Natural killer cell (primary cell): Measurements from ENCODE around the gene IL6ST. TPM values are rescaled to one million over a fixed set of nuclear protein-coding genes. Genes with fewer than 3 reads are reported as not detected.
"Not testable (repeated sequence)": the region's sequence is repeated elsewhere in the genome, so short reads cannot be mapped to it uniquely, and the experiment has no call there.

Experiments used
- ATAC-seq, 3 donors: fragments of 150-1000 bp in 2 of 3; fragments of 200-7000 bp in 1 of 3; cut with Tn5 transposase; 1 replicate in 1 of 3; 2 replicates in 2 of 3; pipeline ENCODE4 v1.10.0; 2021; ENCODE audit warnings: mild to moderate bottlenecking in 2 of 3, moderate library complexity in 2 of 3
- DNase-seq, 2 donors: peaks; one replicate each; pipeline versions ENCODE4 v3.0.0 to v3.0.0-alpha.2; 2013 to 2021; ENCODE audit warnings: mixed read lengths in 1 of 2
- H3K27ac ChIP-seq: one replicate; pipeline ENCODE4 v1.5.1; 2013; ENCODE audit warnings: mild to moderate bottlenecking, low read length
- H3K27me3 ChIP-seq: one replicate; pipeline ENCODE4 v1.6.1; 2013; ENCODE audit warnings: low read length; ENCODE audit not compliant: control insufficient read depth, insufficient read depth
- H3K36me3 ChIP-seq: one replicate; pipeline ENCODE4 v1.6.1; 2013; ENCODE audit warnings: low read length; ENCODE audit not compliant: control insufficient read depth, insufficient read depth
- H3K4me1 ChIP-seq: one replicate; pipeline ENCODE4 v1.6.1; 2013; ENCODE audit warnings: low read length; ENCODE audit not compliant: control insufficient read depth, insufficient read depth
- H3K4me3 ChIP-seq: one replicate; pipeline ENCODE4 v1.5.1; 2013; ENCODE audit warnings: low read length
- H3K9me3 ChIP-seq: one replicate; pipeline ENCODE4 v1.6.1; 2013; ENCODE audit warnings: low read length; ENCODE audit not compliant: control insufficient read depth, insufficient read depth
- H3K27ac Mint-ChIP-seq, 2 donors: one replicate each; pipeline ENCODE4 v1.8.0; 2022; ENCODE audit warnings: mild to moderate bottlenecking in 2 of 2, mixed read lengths in 2 of 2, moderate library complexity in 1 of 2
- H3K27me3 Mint-ChIP-seq, 2 donors: one replicate each; pipeline ENCODE4 v1.8.0; 2022; ENCODE audit warnings: low read depth in 2 of 2, mixed read lengths in 2 of 2
- H3K36me3 Mint-ChIP-seq: one replicate; pipeline ENCODE4 v1.8.0; 2022; ENCODE audit warnings: mixed read lengths
- H3K4me1 Mint-ChIP-seq, 2 donors: one replicate each; pipeline ENCODE4 v1.8.0; 2022; ENCODE audit warnings: mixed read lengths in 2 of 2
- H3K4me3 Mint-ChIP-seq: one replicate; pipeline ENCODE4 v1.8.0; 2022; ENCODE audit warnings: mild to moderate bottlenecking, moderate library complexity, mixed read lengths
- H3K9me3 Mint-ChIP-seq, 2 donors: one replicate each; pipeline ENCODE4 v1.8.0; 2022; ENCODE audit warnings: mixed read lengths in 2 of 2
- WGBS: methylation state at CpG from one replicate; pipeline ENCODE4 v1.1.7; 2013; ENCODE audit warnings: missing lambda C conversion rate; ENCODE audit not compliant: insufficient coverage; 5-methylcytosine and 5-hydroxymethylcytosine counted together
- intact Hi-C: fragments of 100-400 bp; cut with micrococcal nuclease; formaldehyde crosslinking; loops from one replicate; pipeline ENCODE4 v1.14.2; 2022
- total RNA-seq, 4 donors: library from RNA; stranded (reverse); fragments of 120-200 nt in 1 of 4; gene quantifications; one replicate each; pipeline versions ENCODE4 v1.2.3 to v1.2.4, GENCODE V29; 2013 to 2022
- TF ChIP-seq, protein P1 (sequence below): fragments of 200-600 bp; IDR thresholded peaks from one replicate; pipeline ENCODE4 v1.8.0; 2022; ENCODE audit warnings: antibody characterized with exemption

The IL6ST gene
- total RNA-seq, 3 donors from 2014 or later (not counting 1 experiment from before 2014, with no cell fraction given), result 48.5 to 73.0 (median 53.8) TPM

DNA sequence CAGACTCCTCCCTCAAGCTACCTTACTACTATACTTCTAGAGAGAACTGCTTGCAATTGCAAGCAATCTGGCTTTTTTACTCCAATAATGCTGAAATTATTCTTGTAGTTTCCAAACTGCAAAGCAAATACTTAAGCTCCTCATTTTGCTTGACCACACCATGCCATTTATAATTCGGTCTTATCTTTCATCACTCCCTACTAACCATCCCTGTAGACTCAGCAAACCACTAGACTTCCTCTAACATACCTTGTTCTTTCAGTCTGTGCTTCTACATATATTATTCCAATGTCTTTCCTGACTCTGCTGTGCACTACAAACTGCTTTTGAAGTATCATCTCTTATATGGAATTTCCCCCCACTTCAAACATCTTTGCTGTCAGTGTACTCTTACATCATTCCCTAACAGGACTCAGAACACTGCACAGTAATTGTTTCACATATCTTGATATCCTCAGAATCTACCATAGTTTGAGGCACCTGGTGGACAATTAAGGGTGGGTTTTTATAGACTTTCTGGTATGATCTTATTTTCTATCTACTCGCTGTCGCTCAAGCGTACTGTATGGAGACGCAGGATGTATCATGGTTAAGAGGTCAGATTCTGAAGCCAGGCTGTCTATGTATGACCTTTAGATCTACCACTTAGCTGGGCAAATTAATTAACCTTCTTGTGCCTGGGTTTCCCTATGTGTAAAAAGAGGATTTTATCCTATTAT lies 2.8 kb downstream of the IL6ST start:
- no peaks in the 10 kb centered on the region for H3K9me3 Mint-ChIP-seq
- no peaks in the 10 kb centered on the region for H3K27me3 Mint-ChIP-seq
- H3K27ac Mint-ChIP-seq, result no peak overlapping the region
- peaks cover 6% of the 10 kb centered on the region for H3K36me3 Mint-ChIP-seq
- peaks cover 29 to 54% of the 10 kb centered on the region in 2 donors for H3K4me1 Mint-ChIP-seq
- Histone ChIP-seq H3K27ac (no peak overlapping the region), H3K36me3 (no peaks in the 10 kb centered on the region), H3K4me3 (no peak overlapping the region), H3K4me1 (peaks cover 5% of the 10 kb centered on the region), H3K9me3 (no peaks in the 10 kb centered on the region), H3K27me3 (no peaks in the 10 kb centered on the region)
- 56% methylated on average over 5 of the region's 5 CpGs for WGBS
- DNase-seq, result peak in 1 of 2 donors; percentile 60
- TF ChIP-seq, protein P1, sequence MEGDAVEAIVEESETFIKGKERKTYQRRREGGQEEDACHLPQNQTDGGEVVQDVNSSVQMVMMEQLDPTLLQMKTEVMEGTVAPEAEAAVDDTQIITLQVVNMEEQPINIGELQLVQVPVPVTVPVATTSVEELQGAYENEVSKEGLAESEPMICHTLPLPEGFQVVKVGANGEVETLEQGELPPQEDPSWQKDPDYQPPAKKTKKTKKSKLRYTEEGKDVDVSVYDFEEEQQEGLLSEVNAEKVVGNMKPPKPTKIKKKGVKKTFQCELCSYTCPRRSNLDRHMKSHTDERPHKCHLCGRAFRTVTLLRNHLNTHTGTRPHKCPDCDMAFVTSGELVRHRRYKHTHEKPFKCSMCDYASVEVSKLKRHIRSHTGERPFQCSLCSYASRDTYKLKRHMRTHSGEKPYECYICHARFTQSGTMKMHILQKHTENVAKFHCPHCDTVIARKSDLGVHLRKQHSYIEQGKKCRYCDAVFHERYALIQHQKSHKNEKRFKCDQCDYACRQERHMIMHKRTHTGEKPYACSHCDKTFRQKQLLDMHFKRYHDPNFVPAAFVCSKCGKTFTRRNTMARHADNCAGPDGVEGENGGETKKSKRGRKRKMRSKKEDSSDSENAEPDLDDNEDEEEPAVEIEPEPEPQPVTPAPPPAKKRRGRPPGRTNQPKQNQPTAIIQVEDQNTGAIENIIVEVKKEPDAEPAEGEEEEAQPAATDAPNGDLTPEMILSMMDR, result no peak
- peak overlapping the region; percentile 1 for H3K4me3 Mint-ChIP-seq
- intact Hi-C loops, result loop anchor here (2.0 to 10.0 kb wide), 3 partner anchors 457 to 1183 kb away; partner anchors contain the start of genes GPBP1, MAP3K1 and PLPP1
- no peak for ATAC-seq

DNA sequence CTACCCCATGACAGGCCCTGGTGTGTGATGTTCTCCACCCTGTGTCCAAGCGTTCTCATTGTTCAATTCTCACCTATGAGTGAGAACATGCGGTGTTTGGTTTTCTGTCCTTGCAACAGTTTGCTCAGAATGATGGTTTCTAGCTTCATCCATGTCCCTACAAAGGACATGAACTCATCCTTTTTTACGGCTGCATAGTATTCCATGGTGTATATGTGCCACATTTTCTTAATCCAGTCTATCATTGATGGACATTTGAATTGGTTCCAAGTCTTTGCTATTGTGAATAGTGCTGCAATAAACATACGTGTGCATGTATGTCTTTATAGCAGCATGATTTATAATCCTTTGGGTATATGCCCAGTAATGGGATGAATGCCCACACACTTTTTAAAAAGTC lies 3.9 kb downstream of the IL6ST start:
- 100% methylated on average over 3 of the region's 4 CpGs for WGBS
- H3K27me3 ChIP-seq, H3K27ac ChIP-seq, H3K4me1 ChIP-seq, H3K27me3 Mint-ChIP-seq, ATAC-seq, H3K9me3 Mint-ChIP-seq, H3K36me3 Mint-ChIP-seq, H3K27ac Mint-ChIP-seq, H3K4me3 ChIP-seq, H3K4me3 Mint-ChIP-seq, H3K9me3 ChIP-seq, DNase-seq, H3K36me3 ChIP-seq: not testable (repeated sequence)
- intact Hi-C loops, result loop anchor here (10.0 kb wide), 2 partner anchors 456 to 1184 kb away; partner anchors contain the start of genes GPBP1 and PLPP1
- H3K4me1 Mint-ChIP-seq, result peaks cover 29 to 54% of the 10 kb centered on the region in 2 donors

DNA sequence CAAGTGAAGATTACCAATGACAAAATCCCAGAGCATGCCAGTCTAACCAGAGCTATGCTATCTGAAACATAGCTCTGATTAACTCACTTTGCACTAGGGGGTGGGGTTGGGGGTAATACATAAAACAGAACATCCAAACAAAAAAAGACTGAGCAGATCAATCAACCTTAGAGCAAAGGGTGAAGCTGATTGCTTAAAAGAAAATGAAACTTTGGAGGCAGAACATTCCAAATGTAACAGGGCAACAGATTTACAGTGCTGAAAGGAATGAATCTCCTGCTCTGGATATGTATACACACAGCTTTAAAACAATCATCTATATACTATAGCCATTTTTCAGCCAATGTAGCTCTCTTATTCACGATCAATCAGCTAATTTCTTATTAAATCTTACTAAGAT lies 4.9 kb downstream of the IL6ST start:
- Mint-ChIP-seq H3K4me3 (no peak overlapping the region), H3K27ac (no peak overlapping the region)
- no peak overlapping the region for H3K27ac ChIP-seq

DNA sequence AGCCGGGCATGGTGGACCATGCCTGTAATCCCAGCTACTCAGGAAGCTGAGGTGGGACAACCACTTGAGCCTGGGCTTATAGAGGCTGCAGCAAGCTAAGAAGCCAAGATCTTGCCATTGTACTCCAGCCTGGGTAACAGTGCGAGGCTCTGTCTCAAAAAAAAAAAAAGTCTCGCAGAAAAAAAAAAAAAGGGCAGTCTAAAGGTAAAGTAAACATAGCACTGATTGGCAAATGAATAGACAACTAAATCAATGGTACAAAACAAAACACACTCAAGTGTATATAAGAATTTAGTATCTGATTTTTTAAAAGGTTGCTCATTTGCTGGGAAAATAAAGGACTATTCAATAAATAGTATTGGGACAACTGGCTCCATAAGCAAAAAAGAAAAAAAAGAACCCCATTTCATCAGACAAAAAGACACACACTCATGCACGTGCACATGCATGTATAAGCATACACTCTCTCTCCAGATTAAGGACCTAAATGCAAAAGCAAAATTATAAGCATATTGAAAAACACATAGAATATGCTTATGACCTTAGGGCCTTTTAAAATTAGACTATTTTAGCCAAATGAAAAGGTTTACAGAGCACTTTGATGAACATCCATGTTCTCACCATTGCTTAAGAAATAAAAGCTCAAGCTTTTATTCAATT lies 5.7 kb downstream of the IL6ST start:
- Histone ChIP-seq H3K4me3 (no peak overlapping the region), H3K27ac (no peak overlapping the region), H3K9me3 (no peaks in the 10 kb centered on the region), H3K36me3 (no peaks in the 10 kb centered on the region), H3K27me3 (no peaks in the 10 kb centered on the region), H3K4me1 (no peaks in the 10 kb centered on the region)
- Mint-ChIP-seq H3K4me1 (peaks cover 20 to 45% of the 10 kb centered on the region in 2 donors), H3K27me3 (no peaks in the 10 kb centered on the region), H3K9me3 (no peaks in the 10 kb centered on the region), H3K27ac (no peak overlapping the region), H3K36me3 (peaks cover 4% of the 10 kb centered on the region), H3K4me3 (no peak overlapping the region)
- WGBS, result 85% methylated on average over 2 of the region's 4 CpGs
- ATAC-seq (no peak), DNase-seq (no peak)
- TF ChIP-seq, protein P1, result no peak
- intact Hi-C loops, result no loop called here

More for the DNA sequence above, 4.9 kb downstream of the IL6ST start:
- Histone ChIP-seq H3K4me1 (no peaks in the 10 kb centered on the region), H3K36me3 (no peaks in the 10 kb centered on the region), H3K4me3 (no peak overlapping the region), H3K27me3 (no peaks in the 10 kb centered on the region), H3K9me3 (no peaks in the 10 kb centered on the region)
- TF ChIP-seq, protein P1, result no peak
- peaks cover 24 to 48% of the 10 kb centered on the region in 2 donors for H3K4me1 Mint-ChIP-seq
- no CpG with 5 or more reads among the region's 1 CpG for WGBS
- H3K36me3 Mint-ChIP-seq, result peaks cover 6% of the 10 kb centered on the region
- intact Hi-C loops, result loop anchor here (10.0 kb wide), 2 partner anchors 455 to 1185 kb away; partner anchors contain the start of genes GPBP1 and PLPP1
- no peaks in the 10 kb centered on the region for H3K27me3 Mint-ChIP-seq
- ATAC-seq (no peak), DNase-seq (no peak)
- H3K9me3 Mint-ChIP-seq, result no peaks in the 10 kb centered on the region

DNA sequence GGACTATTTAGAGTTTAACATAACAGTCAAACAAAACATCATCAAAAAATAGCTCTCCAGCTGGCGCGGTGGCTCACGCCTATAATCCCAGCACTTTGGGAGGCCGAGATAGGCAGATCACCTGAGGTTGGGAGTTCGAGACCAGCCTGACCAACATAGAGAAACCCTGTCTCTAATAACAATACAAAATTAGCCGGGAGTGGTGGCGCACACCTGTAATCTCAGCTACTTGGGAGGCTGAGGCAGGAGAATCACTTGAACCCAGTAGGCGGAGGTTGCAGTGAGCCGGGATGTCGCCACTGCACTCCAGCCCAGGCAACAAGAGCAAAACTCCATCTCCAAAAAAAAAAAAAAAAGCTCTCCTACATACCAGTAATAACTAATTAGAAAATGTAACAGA lies 6.3 kb downstream of the IL6ST start:
- H3K4me3 ChIP-seq, H3K27me3 ChIP-seq, H3K9me3 Mint-ChIP-seq, intact Hi-C loops, DNase-seq, H3K4me3 Mint-ChIP-seq, ATAC-seq, H3K9me3 ChIP-seq, H3K27me3 Mint-ChIP-seq, H3K27ac ChIP-seq, H3K36me3 ChIP-seq, H3K36me3 Mint-ChIP-seq, H3K4me1 ChIP-seq, H3K27ac Mint-ChIP-seq: not testable (repeated sequence)
- H3K4me1 Mint-ChIP-seq, result peaks cover 17 to 38% of the 10 kb centered on the region in 2 donors
- 94% methylated on average over 8 of the region's 10 CpGs for WGBS
